GM23338 (cell line): Measurements from ENCODE around the gene IDH3A. TPM values are rescaled to one million over a fixed set of nuclear protein-coding genes. Genes with fewer than 3 reads are reported as not detected.

Source experiments
- ATAC-seq: fragments of 200-7000 bp; cut with Tn5 transposase; 3 replicates; pipeline ENCODE4 v1.9.1; 2020
- DNase-seq: peaks from one replicate; pipeline ENCODE4 v3.0.0-alpha.2; 2015; ENCODE audit warnings: low spot score
- H2AFZ ChIP-seq: fragments of 200-600 bp; sonication (generic); 2 replicates; pipeline ENCODE4 v1.8.0; 2016; ENCODE audit warnings: antibody characterized with exemption, mild to moderate bottlenecking, moderate library complexity
- H3F3A ChIP-seq: fragments of 200-600 bp; sonication (generic); replicated peaks from 2 replicates; pipeline ENCODE4 v1.8.0; 2017; ENCODE audit warnings: antibody characterized with exemption, mixed run types, low read depth
- H3K27ac ChIP-seq: fragments of 200-600 bp; sonication (generic); 2 replicates; pipeline ENCODE4 v1.6.1; 2016; ENCODE audit warnings: low read depth
- H3K27me3 ChIP-seq: fragments of 200-600 bp; sonication (generic); 2 replicates; pipeline ENCODE4 v1.8.0; 2016; ENCODE audit warnings: mild to moderate bottlenecking, mixed run types, moderate library complexity; ENCODE audit not compliant: insufficient read depth
- H3K36me3 ChIP-seq: fragments of 200-600 bp; sonication (generic); 2 replicates; pipeline ENCODE4 v1.8.0; 2016; ENCODE audit warnings: mild to moderate bottlenecking; ENCODE audit not compliant: insufficient read depth
- H3K4me1 ChIP-seq: fragments of 200-600 bp; sonication (generic); 2 replicates; pipeline ENCODE4 v1.8.0; 2016; ENCODE audit warnings: mild to moderate bottlenecking, moderate library complexity; ENCODE audit not compliant: insufficient read depth
- H3K4me2 ChIP-seq: fragments of 200-600 bp; sonication (generic); 2 replicates; pipeline ENCODE4 v1.7.1; 2017; ENCODE audit warnings: mixed run types
- H3K4me3 ChIP-seq: fragments of 200-600 bp; sonication (generic); 2 replicates; pipeline ENCODE4 v1.6.1; 2016; ENCODE audit warnings: mixed run types
- H3K79me2 ChIP-seq: fragments of 200-600 bp; sonication (generic); replicated peaks from 2 replicates; pipeline ENCODE4 v1.8.0; 2017; ENCODE audit warnings: mild to moderate bottlenecking; ENCODE audit not compliant: insufficient read depth
- H3K9me2 ChIP-seq: fragments of 200-600 bp; sonication (generic); 2 replicates; pipeline ENCODE4 v1.8.0; 2017; ENCODE audit not compliant: insufficient read depth
- H4K20me1 ChIP-seq: fragments of 200-600 bp; sonication (generic); replicated peaks from 2 replicates; pipeline ENCODE4 v1.8.0; 2017; ENCODE audit warnings: mild to moderate bottlenecking; ENCODE audit not compliant: insufficient read depth
- H3K27ac Mint-ChIP-seq: 2 replicates; pipeline ENCODE4 v1.8.0; 2020; ENCODE audit warnings: inconsistent platforms, mild to moderate bottlenecking, moderate library complexity, mixed read lengths
- H3K27me3 Mint-ChIP-seq: 3 replicates; pipeline ENCODE4 v1.8.0; 2022; ENCODE audit warnings: low read depth, mild to moderate bottlenecking, moderate library complexity, mixed read lengths, inconsistent platforms; ENCODE audit not compliant: insufficient read depth, poor library complexity
- H3K36me3 Mint-ChIP-seq: 3 replicates; pipeline ENCODE4 v1.8.0; 2021; ENCODE audit warnings: low read depth, mild to moderate bottlenecking, inconsistent platforms, moderate library complexity, mixed read lengths
- H3K4me1 Mint-ChIP-seq: 3 replicates; pipeline ENCODE4 v1.8.0; 2020; ENCODE audit warnings: mild to moderate bottlenecking, inconsistent platforms, mixed read lengths
- H3K4me3 Mint-ChIP-seq: 3 replicates; pipeline ENCODE4 v1.8.0; 2021; ENCODE audit warnings: moderate library complexity, mild to moderate bottlenecking, inconsistent platforms, mixed read lengths
- H3K9me3 Mint-ChIP-seq: 3 replicates; pipeline ENCODE4 v1.8.0; 2020; ENCODE audit warnings: moderate library complexity, mild to moderate bottlenecking, inconsistent platforms, mixed read lengths
- CREB1 ChIP-seq: fragments of 250-450 bp; sonication (Bioruptor Pico); IDR thresholded peaks from 2 replicates; pipeline ENCODE4 v1.5.0; 2020; ENCODE audit warnings: low read depth, mild to moderate bottlenecking, moderate library complexity
- EZH2 ChIP-seq: fragments of 200-600 bp; sonication (generic); IDR thresholded peaks from one replicate; pipeline ENCODE4 v1.8.0; 2017; ENCODE audit warnings: antibody characterized with exemption, mild to moderate bottlenecking, low read depth; ENCODE audit not compliant: unreplicated experiment
- EZH2phosphoT487 ChIP-seq: fragments of 200-600 bp; sonication (generic); IDR thresholded peaks from one replicate; pipeline ENCODE4 v1.8.1; 2018; ENCODE audit warnings: antibody characterized with exemption; ENCODE audit not compliant: unreplicated experiment
- JUNB ChIP-seq: IDR thresholded peaks from one replicate; pipeline ENCODE4 v1.6.1; 2016; ENCODE audit warnings: antibody characterized with exemption; ENCODE audit not compliant: unreplicated experiment
- NANOG ChIP-seq: IDR thresholded peaks from 2 replicates; pipeline ENCODE4 v1.6.1; 2016; ENCODE audit warnings: antibody characterized with exemption, borderline replicate concordance
- POLR2AphosphoS5 ChIP-seq: IDR thresholded peaks from 2 replicates; pipeline ENCODE4 v1.6.1; 2016; ENCODE audit warnings: antibody characterized with exemption, low read depth
- STAT1 ChIP-seq: IDR thresholded peaks from one replicate; pipeline ENCODE4 v1.6.1; 2016; ENCODE audit warnings: antibody characterized with exemption; ENCODE audit not compliant: unreplicated experiment
- ZNF114 ChIP-seq: fragments of 250-450 bp; sonication (Bioruptor Pico); IDR thresholded peaks from 2 replicates; pipeline ENCODE4 v1.5.0; 2020; ENCODE audit warnings: mild to moderate bottlenecking, moderate library complexity
- ZNF331 ChIP-seq: fragments of 250-450 bp; sonication (Bioruptor Pico); IDR thresholded peaks from 2 replicates; pipeline ENCODE4 v1.5.0; 2020; ENCODE audit warnings: low read depth, mild to moderate bottlenecking, moderate library complexity
- polyA plus RNA-seq: library from polyadenylated mRNA; unstranded; fragments of >200 nt; fragmentation: Nextera tagmentation; extraction: Ambion mirVana; gene quantifications from 2 replicates; pipeline ENCODE4 v1.2.1, GENCODE V29; 2016
- total RNA-seq: library from RNA; depleted of rRNA; stranded (reverse); fragments of >200 nt; shearing (Covaris generic); gene quantifications from 2 replicates; pipeline ENCODE4 v1.2.3, GENCODE V29; 2014
- TF ChIP-seq, protein P1 (sequence below), 2 experiments: fragments of 200-600 bp in 1 of 2; sonication (generic) in 1 of 2; conservative IDR thresholded peaks; 2 replicates each; pipeline versions ENCODE4 v1.5.1 to v1.6.1; 2016 to 2017; ENCODE audit warnings: antibody characterized with exemption in 2 of 2, low read depth in 2 of 2, mild to moderate bottlenecking in 2 of 2, moderate library complexity in 1 of 2
- TF ChIP-seq, protein P2 (sequence below): IDR thresholded peaks from 2 replicates; pipeline ENCODE4 v1.6.1; 2016; ENCODE audit warnings: antibody characterized with exemption
- TF ChIP-seq, protein P3 (sequence below): IDR thresholded peaks from one replicate; pipeline ENCODE4 v1.6.1; 2018; ENCODE audit warnings: antibody characterized with exemption; ENCODE audit not compliant: unreplicated experiment

The IDH3A gene
- total and polyA plus RNA-seq, 2 experiments from 2014 or later: 24.1 to 41.6 TPM

DNA sequence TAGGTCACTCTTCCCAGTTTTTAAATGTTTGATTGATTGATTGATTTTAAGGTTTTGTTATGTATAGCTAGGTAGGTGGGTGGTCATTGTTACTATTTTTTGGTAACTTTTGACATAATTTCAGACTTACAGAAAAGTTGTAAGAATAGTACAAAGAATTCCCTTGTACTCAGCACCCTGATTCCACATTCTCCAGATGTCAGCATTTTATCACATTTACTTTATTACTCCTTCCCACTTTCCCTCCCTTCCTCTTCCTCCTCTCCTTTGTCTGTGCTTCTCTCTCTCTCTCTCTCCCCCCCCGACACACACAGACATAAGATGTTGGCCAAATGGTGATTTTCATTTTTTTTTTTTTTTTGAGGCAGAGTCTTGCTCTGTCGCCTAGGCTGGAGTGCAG lies 14.8 kb downstream of the IDH3A start (continued):
- TF ChIP-seq, protein P1, sequence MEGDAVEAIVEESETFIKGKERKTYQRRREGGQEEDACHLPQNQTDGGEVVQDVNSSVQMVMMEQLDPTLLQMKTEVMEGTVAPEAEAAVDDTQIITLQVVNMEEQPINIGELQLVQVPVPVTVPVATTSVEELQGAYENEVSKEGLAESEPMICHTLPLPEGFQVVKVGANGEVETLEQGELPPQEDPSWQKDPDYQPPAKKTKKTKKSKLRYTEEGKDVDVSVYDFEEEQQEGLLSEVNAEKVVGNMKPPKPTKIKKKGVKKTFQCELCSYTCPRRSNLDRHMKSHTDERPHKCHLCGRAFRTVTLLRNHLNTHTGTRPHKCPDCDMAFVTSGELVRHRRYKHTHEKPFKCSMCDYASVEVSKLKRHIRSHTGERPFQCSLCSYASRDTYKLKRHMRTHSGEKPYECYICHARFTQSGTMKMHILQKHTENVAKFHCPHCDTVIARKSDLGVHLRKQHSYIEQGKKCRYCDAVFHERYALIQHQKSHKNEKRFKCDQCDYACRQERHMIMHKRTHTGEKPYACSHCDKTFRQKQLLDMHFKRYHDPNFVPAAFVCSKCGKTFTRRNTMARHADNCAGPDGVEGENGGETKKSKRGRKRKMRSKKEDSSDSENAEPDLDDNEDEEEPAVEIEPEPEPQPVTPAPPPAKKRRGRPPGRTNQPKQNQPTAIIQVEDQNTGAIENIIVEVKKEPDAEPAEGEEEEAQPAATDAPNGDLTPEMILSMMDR (conservative IDR thresholded peaks at IDR 0.05; ENCODE audit: low read depth in 2 of 2): no peak
- no peak for TF ChIP-seq POLR2AphosphoS5
- no peak for TF ChIP-seq ZNF331 (CRISPR knock-in tag)
- no peak for TF ChIP-seq STAT1
- TF ChIP-seq EZH2: no peak
- no peak for TF ChIP-seq JUNB
- TF ChIP-seq, protein P2, sequence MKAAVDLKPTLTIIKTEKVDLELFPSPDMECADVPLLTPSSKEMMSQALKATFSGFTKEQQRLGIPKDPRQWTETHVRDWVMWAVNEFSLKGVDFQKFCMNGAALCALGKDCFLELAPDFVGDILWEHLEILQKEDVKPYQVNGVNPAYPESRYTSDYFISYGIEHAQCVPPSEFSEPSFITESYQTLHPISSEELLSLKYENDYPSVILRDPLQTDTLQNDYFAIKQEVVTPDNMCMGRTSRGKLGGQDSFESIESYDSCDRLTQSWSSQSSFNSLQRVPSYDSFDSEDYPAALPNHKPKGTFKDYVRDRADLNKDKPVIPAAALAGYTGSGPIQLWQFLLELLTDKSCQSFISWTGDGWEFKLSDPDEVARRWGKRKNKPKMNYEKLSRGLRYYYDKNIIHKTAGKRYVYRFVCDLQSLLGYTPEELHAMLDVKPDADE: no peak
- TF ChIP-seq, protein P3, sequence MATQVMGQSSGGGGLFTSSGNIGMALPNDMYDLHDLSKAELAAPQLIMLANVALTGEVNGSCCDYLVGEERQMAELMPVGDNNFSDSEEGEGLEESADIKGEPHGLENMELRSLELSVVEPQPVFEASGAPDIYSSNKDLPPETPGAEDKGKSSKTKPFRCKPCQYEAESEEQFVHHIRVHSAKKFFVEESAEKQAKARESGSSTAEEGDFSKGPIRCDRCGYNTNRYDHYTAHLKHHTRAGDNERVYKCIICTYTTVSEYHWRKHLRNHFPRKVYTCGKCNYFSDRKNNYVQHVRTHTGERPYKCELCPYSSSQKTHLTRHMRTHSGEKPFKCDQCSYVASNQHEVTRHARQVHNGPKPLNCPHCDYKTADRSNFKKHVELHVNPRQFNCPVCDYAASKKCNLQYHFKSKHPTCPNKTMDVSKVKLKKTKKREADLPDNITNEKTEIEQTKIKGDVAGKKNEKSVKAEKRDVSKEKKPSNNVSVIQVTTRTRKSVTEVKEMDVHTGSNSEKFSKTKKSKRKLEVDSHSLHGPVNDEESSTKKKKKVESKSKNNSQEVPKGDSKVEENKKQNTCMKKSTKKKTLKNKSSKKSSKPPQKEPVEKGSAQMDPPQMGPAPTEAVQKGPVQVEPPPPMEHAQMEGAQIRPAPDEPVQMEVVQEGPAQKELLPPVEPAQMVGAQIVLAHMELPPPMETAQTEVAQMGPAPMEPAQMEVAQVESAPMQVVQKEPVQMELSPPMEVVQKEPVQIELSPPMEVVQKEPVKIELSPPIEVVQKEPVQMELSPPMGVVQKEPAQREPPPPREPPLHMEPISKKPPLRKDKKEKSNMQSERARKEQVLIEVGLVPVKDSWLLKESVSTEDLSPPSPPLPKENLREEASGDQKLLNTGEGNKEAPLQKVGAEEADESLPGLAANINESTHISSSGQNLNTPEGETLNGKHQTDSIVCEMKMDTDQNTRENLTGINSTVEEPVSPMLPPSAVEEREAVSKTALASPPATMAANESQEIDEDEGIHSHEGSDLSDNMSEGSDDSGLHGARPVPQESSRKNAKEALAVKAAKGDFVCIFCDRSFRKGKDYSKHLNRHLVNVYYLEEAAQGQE: no peak
- no peak for TF ChIP-seq ZNF114 (CRISPR knock-in tag)
- no peak for TF ChIP-seq EZH2phosphoT487
- TF ChIP-seq CREB1 (CRISPR knock-in tag): no peak
- TF ChIP-seq NANOG: no peak

DNA sequence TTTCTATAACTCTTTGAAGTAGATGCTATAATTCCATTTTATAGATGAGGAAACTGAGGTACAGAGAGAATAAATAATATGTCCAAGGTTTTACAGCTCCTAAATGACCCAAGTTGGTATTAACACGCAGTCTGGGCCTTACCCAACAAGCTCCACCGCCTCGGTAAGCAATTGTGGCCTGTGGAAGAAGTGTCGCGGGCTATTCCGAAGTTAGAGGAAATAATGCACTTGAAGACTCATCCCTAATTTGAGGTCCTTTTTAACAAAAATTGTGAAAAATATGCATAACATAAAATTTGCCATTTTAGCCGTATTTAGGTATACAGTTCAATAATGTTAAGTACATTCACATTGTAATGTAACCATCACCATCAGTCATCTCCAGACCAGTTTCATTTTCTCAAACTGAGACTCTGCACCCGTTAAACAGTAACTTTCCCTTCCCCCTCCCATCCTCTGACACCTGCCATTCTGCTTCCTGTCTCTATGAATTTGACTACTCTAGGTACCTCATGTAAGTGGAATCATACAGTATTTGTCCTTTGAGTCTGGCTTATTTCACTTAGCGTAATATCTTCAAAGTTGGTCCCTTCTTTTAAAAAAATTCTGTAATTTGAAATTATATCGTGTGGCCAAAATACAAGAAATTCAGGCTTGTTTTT lies 18.2 kb downstream of the IDH3A start:
- peaks cover 18% of the 10 kb centered on the region for H3K36me3 ChIP-seq
- no peak overlapping the region for H3K4me3 ChIP-seq
- TF ChIP-seq EZH2: no peak
- TF ChIP-seq, protein P1 (conservative IDR thresholded peaks at IDR 0.05; ENCODE audit: low read depth in 2 of 2): no peak
- no peak for TF ChIP-seq JUNB
- TF ChIP-seq EZH2phosphoT487: no peak
- TF ChIP-seq, protein P3: no peak
- H3K36me3 Mint-ChIP-seq: peaks cover 51% of the 10 kb centered on the region
- no peaks in the 10 kb centered on the region for H3K27me3 ChIP-seq
- H3F3A ChIP-seq: no peaks in the 10 kb centered on the region
- ATAC-seq (no peak), DNase-seq (no peak)
- no peaks in the 10 kb centered on the region for H3K79me2 ChIP-seq
- H2AFZ ChIP-seq: no peak overlapping the region
- H3K27ac Mint-ChIP-seq: no peak overlapping the region
- no peak overlapping the region for H3K27ac ChIP-seq
- H3K4me1 ChIP-seq: no peaks in the 10 kb centered on the region
- no peak overlapping the region for H3K4me3 Mint-ChIP-seq
- H3K9me3 Mint-ChIP-seq: no peaks in the 10 kb centered on the region
- H3K9me2 ChIP-seq: no peaks in the 10 kb centered on the region
- peaks cover 5% of the 10 kb centered on the region for H3K27me3 Mint-ChIP-seq
- no peaks in the 10 kb centered on the region for H4K20me1 ChIP-seq
- H3K4me1 Mint-ChIP-seq: no peaks in the 10 kb centered on the region
- no peak overlapping the region for H3K4me2 ChIP-seq
